ENCODE measurements around the gene MBL2. TPM values are rescaled to one million over a fixed set of nuclear protein-coding genes. Genes with fewer than 3 reads are reported as not detected.

MBL2 gene
- total RNA-seq, 1 donor from 2014 or later: not detected

DNA sequence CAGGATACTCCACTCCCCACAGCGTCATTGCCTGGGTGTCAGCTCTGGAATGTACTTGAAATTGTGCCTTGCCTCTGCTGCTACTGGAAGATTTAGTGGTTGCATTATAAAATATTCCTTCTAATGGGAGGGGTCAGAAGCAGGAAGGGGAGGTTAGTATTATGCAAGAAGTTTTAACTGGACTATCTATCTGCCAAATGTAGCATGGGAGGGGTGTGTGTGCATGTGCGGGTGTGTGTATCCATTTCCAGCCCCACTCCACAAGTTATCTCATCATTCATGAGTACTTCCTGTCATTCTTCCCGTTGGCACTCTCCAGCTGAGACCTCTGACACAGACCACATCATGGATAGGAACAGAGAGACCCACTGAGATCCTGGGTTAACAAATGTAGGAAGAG is 13.4 kb downstream of the MBL2 start:
- Histone ChIP-seq H3K27ac (no peak overlapping the region), H3K4me3 (no peak overlapping the region), H3K9me3 (no peaks in the 10 kb centered on the region), H3K27me3 (no peaks in the 10 kb centered on the region), H3K4me1 (no peaks in the 10 kb centered on the region), H3K36me3 (no peaks in the 10 kb centered on the region)
- intact Hi-C loops (cut with DNase I): no loop called here
- no peak for DNase-seq (ENCODE audit: low spot score in 2 of 2)
- TF ChIP-seq, protein P1, sequence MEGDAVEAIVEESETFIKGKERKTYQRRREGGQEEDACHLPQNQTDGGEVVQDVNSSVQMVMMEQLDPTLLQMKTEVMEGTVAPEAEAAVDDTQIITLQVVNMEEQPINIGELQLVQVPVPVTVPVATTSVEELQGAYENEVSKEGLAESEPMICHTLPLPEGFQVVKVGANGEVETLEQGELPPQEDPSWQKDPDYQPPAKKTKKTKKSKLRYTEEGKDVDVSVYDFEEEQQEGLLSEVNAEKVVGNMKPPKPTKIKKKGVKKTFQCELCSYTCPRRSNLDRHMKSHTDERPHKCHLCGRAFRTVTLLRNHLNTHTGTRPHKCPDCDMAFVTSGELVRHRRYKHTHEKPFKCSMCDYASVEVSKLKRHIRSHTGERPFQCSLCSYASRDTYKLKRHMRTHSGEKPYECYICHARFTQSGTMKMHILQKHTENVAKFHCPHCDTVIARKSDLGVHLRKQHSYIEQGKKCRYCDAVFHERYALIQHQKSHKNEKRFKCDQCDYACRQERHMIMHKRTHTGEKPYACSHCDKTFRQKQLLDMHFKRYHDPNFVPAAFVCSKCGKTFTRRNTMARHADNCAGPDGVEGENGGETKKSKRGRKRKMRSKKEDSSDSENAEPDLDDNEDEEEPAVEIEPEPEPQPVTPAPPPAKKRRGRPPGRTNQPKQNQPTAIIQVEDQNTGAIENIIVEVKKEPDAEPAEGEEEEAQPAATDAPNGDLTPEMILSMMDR (IDR thresholded peaks at IDR 0.05): no peak

DNA sequence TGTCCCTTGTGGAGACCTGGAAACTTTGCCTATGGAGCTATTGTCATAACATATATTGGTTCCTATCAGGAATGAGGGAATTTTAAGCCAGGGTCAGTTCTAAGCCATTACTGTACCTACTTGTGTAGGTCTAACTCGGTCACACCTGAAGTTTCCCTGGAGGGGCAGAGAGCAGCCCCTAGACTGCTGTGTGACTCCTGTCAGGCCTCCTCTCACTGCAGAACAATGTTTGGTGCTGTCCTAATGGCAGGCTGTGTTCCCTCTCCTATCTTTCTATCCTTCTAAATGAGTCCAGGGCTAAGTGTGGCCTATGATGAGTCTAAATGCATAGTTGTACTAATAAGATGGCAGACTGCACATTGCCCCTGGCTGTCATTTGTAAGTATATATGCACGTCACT is 14.2 kb downstream of the MBL2 start:
- DNase-seq (ENCODE audit: low spot score in 2 of 2): no peak
- H3K27me3 ChIP-seq: no peaks in the 10 kb centered on the region
- no peak overlapping the region for H3K27ac ChIP-seq
- TF ChIP-seq, protein P1 (IDR thresholded peaks at IDR 0.05): no peak
- no peak overlapping the region for H3K4me3 ChIP-seq
- H3K4me1 ChIP-seq: no peaks in the 10 kb centered on the region
- intact Hi-C loops (cut with DNase I): no loop called here
- H3K36me3 ChIP-seq: no peaks in the 10 kb centered on the region
- H3K9me3 ChIP-seq: no peaks in the 10 kb centered on the region

DNA sequence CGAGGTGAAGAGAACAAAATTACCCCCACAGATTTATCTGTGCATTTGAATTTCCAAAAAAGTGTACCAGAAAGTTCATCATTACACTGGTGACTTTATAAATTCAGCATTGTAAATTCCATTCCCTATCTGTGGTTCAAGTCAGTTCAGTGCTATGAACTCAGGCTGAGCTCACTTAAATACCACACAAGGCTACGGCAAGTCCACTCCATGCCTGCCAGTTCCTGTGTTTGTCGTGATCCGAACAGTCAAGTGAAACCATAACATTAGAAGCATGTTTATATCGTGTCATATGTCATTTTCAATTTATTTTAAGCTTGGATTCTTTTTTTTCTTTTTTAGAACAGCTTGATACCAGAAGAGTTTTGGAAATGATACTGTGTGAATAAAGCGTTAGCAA is 14.8 kb downstream of the MBL2 start:
- Histone ChIP-seq H3K9me3 (no peaks in the 10 kb centered on the region), H3K27ac (no peak overlapping the region), H3K36me3 (no peaks in the 10 kb centered on the region), H3K27me3 (no peaks in the 10 kb centered on the region), H3K4me3 (no peak overlapping the region), H3K4me1 (no peaks in the 10 kb centered on the region)
- intact Hi-C loops (cut with DNase I): no loop called here
- TF ChIP-seq, protein P1 (IDR thresholded peaks at IDR 0.05): no peak
- no peak for DNase-seq (ENCODE audit: low spot score in 2 of 2)

DNA sequence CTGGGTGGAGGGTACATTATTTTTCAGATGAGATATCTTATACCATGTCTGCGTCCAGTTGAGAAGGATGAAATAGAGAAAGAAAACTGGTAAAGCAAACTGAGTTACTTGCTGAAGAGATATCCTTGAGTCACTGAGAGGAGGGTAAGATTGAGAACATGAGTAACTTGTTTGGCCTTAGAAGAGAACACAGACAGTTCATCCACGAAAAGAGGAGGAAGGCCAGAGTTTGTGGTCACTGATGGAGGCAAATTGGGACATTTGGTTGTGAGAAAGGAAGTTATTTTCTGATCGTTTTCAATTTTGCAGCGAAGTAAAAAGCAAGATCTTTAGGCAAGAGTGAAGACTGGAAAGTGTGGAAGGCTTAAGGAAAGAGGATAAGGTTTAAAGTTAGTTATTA is 15.6 kb downstream of the MBL2 start:
- no peak overlapping the region for H3K27ac ChIP-seq
- no peaks in the 10 kb centered on the region for H3K4me1 ChIP-seq
- no peaks in the 10 kb centered on the region for H3K9me3 ChIP-seq
- no peaks in the 10 kb centered on the region for H3K36me3 ChIP-seq
- TF ChIP-seq, protein P1 (IDR thresholded peaks at IDR 0.05): no peak
- no peak overlapping the region for H3K4me3 ChIP-seq
- intact Hi-C loops (cut with DNase I): no loop called here
- DNase-seq (ENCODE audit: low spot score in 2 of 2): no peak
- H3K27me3 ChIP-seq: no peaks in the 10 kb centered on the region

DNA sequence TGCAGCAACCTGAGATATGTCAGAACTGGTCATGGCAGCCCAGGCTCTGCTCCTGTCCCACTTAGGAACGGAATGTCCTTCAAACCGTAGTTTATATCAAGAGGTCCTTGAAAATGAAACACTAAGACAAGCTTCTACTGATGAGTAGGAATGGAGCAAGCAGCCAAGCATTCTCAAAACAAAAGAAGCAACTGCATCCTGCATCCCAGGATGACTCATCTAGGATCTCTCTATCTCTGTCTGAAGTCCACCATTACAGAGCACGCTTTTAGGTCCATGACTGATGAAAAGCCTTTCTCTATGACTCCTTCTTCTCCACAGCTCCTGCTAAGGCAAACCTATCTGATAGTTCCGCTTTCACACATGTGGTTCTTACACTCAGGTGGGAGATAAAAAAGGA is 16.3 kb downstream of the MBL2 start:
- no peak overlapping the region for H3K4me3 ChIP-seq
- H3K9me3 ChIP-seq: no peaks in the 10 kb centered on the region
- no peak overlapping the region for H3K27ac ChIP-seq
- no peak for DNase-seq (ENCODE audit: low spot score in 2 of 2)
- TF ChIP-seq, protein P1 (IDR thresholded peaks at IDR 0.05): no peak
- no peaks in the 10 kb centered on the region for H3K4me1 ChIP-seq
- no peaks in the 10 kb centered on the region for H3K27me3 ChIP-seq
- H3K36me3 ChIP-seq: no peaks in the 10 kb centered on the region
- intact Hi-C loops (cut with DNase I): no loop called here

Data from ascending aorta (tissue), 2 donors.